GM18951 (cell line): ENCODE results near the gene TDRD12.
"Not testable (repeated sequence)": the region's sequence is repeated elsewhere in the genome, so short reads cannot be mapped to it uniquely, and the experiment has no call there.

ENCODE experiments used
- POLR2A ChIP-seq: IDR thresholded peaks from 4 replicates; pipeline ENCODE4 v1.6.1; 2011; ENCODE audit warnings: mild to moderate bottlenecking; ENCODE audit not compliant: insufficient read length, insufficient read depth; ENCODE audit errors: extremely low read depth
- in situ Hi-C: fragments of 300-500 bp; cut with MboI; formaldehyde crosslinking; loops from one replicate; pipeline ENCODE4 v1.12.0; 2022; ENCODE audit warnings: low sequenced_read_pairs, mixed read lengths, inconsistent platforms; ENCODE audit not compliant: unreplicated experiment

The TDRD12 gene

GRCh38 chr19:32748948-32749347 is 29.4 kb downstream of the TDRD12 start:
- TF ChIP-seq POLR2A = no peak
- in situ Hi-C loops = no loop called here

GRCh38 chr19:32749361-32749760 is 29.8 kb downstream of the TDRD12 start:
- TF ChIP-seq POLR2A = no peak
- in situ Hi-C loops = no loop called here

- in situ Hi-C loops = no loop called here
These were observed 31.0 kb downstream of the TDRD12 start for GRCh38 chr19:32750441-32751055.

DNA sequence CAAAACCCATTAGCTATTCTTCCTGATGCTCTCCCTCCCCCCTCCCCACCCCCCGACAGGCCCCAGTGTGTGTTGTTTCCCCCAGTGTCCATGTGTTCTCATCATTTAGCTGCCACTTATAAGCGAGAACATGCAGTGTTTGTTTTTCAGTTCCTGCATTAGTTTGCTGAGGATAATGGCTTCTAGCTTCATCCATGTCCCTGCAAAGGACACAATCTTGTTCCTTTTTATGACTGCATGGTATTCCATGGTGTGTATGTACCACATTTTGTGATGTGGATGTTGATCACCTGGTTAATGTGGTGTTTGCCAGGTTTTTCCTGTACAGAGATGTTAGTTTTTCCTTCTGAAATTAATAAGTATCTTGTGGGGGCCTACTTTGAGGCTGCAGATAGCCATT is 31.5 kb downstream of the TDRD12 start:
- in situ Hi-C loops = no loop called here
- no peak for TF ChIP-seq POLR2A

More at GRCh38 chr19:32750441-32751055, 31.0 kb downstream of the TDRD12 start:
- TF ChIP-seq POLR2A = no peak

DNA sequence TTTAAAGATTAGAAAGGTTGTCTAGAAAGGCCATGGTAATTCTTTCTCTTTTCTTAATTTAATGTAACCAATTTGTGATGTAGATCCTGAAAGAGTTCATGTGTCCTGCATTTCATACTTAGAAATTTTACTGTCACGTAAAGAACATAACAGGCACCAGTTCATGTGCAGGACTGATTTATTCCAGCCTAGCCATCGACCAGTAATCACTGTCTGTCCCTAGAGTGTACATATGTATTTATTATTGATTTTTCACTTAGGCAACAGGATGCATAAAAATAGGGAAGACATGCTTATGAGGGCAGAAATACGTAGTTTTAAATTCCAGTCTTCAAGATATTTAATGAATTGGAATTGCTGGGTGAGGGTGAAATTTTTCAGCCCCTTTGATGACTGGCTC is 37.6 kb downstream of the TDRD12 start:
- TF ChIP-seq POLR2A = no peak
- in situ Hi-C loops = no loop called here

- in situ Hi-C loops = not testable (repeated sequence)
These were observed 45.8 kb downstream of the TDRD12 start for GRCh38 chr19:32765365-32765764.

DNA sequence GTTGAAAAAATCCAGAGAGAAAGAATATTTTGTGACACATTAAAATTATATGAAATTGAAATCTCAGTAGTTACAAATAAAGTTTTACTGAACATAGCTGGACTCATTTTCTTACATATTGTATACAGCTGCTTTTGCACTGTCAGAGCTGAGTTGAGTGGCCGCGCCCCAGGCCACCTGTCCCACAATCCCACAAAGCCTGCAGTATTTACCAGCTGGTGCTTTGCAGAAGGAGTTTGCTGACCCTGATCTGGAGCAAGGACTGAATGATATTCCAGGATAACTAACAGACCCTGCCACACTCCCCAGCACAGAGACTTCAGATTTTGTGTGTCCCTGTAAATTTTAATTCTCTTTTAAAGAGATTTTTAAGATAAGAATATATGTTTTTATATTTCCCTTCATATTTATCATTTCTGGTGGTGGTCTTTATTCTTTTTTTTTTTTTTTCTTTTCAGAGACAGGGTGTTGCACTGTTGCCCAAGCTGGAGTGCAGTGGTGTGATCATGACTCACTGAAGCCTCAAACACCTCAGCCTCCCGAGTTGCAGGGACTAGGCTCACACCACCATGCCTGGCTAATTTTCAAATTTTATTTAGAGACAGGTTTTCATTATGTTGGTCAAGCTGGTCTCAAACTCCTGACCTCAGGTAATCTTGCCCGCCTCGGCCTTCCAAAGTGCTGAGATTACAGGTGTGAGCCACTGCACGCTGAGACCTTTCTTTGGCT is 48.5 kb downstream of the TDRD12 start:
- in situ Hi-C loops = no loop called here
- no peak for TF ChIP-seq POLR2A

DNA sequence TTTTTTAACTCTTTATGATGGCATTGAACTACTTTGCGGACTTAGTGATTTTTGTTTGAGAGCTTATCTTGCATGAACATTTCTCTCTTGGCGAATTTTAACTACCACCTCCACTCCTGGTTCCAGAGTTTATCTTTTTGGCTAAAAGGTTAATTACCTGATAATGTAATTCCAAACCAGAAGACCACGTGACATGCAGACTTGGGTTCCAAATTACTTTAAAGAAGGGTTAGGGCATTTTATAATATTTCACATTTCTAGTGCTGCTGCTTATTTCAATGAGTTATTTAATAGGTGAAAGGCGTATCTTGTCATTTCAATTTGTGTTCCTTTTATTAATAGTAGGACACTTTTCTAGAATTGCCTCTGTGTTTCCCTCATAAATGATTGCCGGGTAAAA is 52.0 kb downstream of the TDRD12 start:
- in situ Hi-C loops = no loop called here
- TF ChIP-seq POLR2A = no peak

GRCh38 chr19:32773126-32773525 is 53.6 kb downstream of the TDRD12 start:
- no peak for TF ChIP-seq POLR2A
- in situ Hi-C loops = no loop called here

DNA sequence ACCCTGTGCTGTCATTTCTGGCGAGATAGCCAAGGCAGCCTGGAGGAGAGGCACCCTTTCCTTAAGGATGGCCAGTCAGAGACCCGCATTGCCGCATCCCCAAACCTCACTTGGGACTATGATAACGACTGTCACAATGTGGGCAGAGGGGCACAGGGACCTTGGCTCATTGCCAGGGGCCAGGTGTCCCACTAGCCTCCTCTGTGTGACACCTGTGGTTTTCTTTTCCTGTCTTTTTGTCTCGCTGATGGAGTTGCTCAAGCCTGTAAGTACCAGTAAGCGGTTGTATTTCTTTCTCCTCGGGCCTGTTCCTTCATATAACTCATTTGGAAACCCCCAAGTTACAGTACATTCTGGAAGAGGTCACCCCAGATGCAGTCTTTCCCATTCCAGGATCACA is 59.5 kb downstream of the TDRD12 start:
- in situ Hi-C loops = no loop called here
- TF ChIP-seq POLR2A = no peak

- in situ Hi-C loops = no loop called here
- no peak for TF ChIP-seq POLR2A
These were observed 61.7 kb downstream of the TDRD12 start for GRCh38 chr19:32781280-32781679.

DNA sequence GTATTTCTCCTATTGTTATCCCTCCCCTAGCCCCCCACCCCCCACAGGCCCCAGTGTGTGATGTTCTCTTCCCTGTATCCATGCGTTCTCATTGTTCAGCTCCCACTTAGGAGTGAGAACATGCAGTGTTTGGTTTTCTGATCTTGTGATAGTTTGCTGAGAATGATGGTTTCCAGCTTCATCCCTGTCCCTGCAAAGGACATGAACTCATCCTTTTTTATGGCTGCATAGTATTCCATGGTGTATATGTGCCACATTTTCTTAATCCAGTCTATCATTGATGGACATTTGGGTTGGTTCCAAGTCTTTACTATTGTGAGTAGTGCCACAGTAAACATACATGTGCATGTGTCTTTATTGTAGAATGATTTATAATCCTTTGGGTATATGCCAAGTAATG is 62.5 kb downstream of the TDRD12 start:
- in situ Hi-C loops = not testable (repeated sequence)

DNA sequence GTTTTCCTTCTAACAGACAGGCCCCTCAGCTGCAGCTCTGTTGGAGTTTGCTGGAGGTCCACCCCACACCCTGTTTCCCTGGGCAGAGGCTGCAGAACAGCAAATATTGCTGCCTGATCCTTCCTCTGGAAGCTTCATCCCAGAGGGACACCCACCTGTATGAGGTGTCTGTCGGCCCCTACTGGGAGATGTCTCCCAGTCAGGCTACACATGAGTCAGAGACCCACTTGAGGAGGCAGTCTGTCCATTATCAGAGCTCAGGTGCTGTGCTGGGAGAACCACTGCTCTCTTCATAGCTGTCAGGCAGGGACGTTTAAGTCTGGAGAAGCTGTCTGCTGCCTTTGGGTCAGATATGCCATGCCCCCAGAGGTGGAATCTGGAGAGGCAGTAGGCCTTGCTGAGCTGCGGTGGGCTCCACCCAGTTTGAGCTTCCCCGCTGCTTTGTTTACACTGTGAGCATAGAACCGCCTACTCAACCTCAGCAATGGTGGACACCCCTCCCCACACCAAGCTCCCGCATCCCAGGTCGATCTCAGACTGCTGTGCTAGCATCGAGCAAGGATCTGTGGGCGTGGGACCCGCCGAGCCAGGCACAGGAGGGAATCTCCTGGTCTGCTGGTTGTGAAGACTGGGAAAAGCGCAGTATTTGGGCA is 67.7 kb downstream of the TDRD12 start:
- in situ Hi-C loops = not testable (repeated sequence)

- in situ Hi-C loops = not testable (repeated sequence)
These were observed 68.3 kb downstream of the TDRD12 start for GRCh38 chr19:32787895-32788294.

GRCh38 chr19:32789429-32789828 is 69.9 kb downstream of the TDRD12 start:
- in situ Hi-C loops = no loop called here
- TF ChIP-seq POLR2A = no peak

DNA sequence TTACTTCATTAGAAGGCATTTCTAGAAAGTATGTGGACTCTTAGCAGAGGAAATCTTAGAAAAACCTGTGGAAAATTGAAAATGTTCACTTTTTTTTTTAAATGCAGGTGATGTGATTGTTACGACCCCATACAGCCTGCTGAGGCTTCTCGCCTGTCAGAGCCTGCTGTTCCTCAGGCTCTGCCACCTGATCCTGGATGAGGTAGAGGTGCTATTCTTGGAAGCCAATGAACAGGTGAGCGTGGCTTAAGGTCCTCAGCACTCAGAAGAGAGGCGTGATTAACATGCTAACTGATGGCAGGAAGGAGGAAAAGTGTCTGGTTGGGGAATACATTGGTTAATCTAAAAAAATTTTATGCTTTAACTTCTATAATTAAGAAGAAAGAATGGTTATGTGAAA is 78.6 kb downstream of the TDRD12 start:
- no peak for TF ChIP-seq POLR2A

More for the DNA sequence above, 78.6 kb downstream of the TDRD12 start:
- in situ Hi-C loops = no loop called here
